HEK293 (cell line): ENCODE data around the gene GRK2.

Source experiments
- CTCF ChIA-PET: fragments of 350-600 bp; formaldehyde crosslinking; extraction: SDS; loops from one replicate; lab custom pipeline; 2021; ENCODE audit warnings: antibody characterized with exemption; lab: Yijun Ruan, JAX
- POLR2A ChIA-PET: fragments of 300-600 bp; formaldehyde crosslinking; extraction: SDS; loops from one replicate; lab custom pipeline; 2020; ENCODE audit warnings: antibody characterized with exemption, inconsistent platforms; lab: Yijun Ruan, JAX
- H3K27ac ChIP-seq: fragments of 200-500 bp; sonication (Bioruptor generic); 2 replicates; pipeline ENCODE4 v1.5.1; 2014; ENCODE audit warnings: low read depth, low read length, control low read depth, inconsistent platforms; ENCODE audit errors: extremely low read depth
- H3K36me3 ChIP-seq, 2 experiments: fragments of 200-500 bp in 1 of 2; sonication (Bioruptor generic) in 1 of 2; 1 replicate in 1 of 2; 2 replicates in 1 of 2; pipeline ENCODE4 v1.5.1; 2014 to 2017; ENCODE audit warnings: inconsistent platforms in 2 of 2, low read length in 2 of 2; ENCODE audit not compliant: control insufficient read depth in 2 of 2, insufficient read depth in 1 of 2
- H3K4me1 ChIP-seq: fragments of 200-500 bp; sonication (Bioruptor generic); 2 replicates; pipeline ENCODE4 v1.5.1; 2014; ENCODE audit warnings: mild to moderate bottlenecking, low read length, inconsistent platforms; ENCODE audit not compliant: control insufficient read depth, insufficient read depth
- H3K4me3 ChIP-seq: 2 replicates; pipeline ENCODE4 v1.5.1; 2011; ENCODE audit warnings: low read depth, mild to moderate bottlenecking, control low read depth, low read length, moderate library complexity
- H3K9me3 ChIP-seq: fragments of 200-500 bp; sonication (Bioruptor generic); 2 replicates; pipeline ENCODE4 v1.5.1; 2014; ENCODE audit warnings: low read depth, low read length, inconsistent platforms; ENCODE audit not compliant: control insufficient read depth, insufficient read depth
- BCL11A ChIP-seq: fragments of 450-650 bp; formaldehyde crosslinking; IDR thresholded peaks from 2 replicates; pipeline ENCODE4 v1.5.1; 2016; ENCODE audit warnings: low read depth, missing biosample characterization, missing genetic modification characterization
- HOXD13 ChIP-seq: sonication (generic); formaldehyde crosslinking; IDR thresholded peaks from 2 replicates; pipeline ENCODE4 v1.8.0; 2022; ENCODE audit warnings: missing genetic modification reagents, borderline replicate concordance
- IKZF3 ChIP-seq: fragments of 450-650 bp; IDR thresholded peaks from 2 replicates; pipeline ENCODE4 v1.5.0; 2018; ENCODE audit warnings: missing biosample characterization, mild to moderate bottlenecking, missing genetic modification characterization, moderate library complexity
- MEIS1 ChIP-seq: sonication (generic); formaldehyde crosslinking; IDR thresholded peaks from 2 replicates; pipeline ENCODE4 v1.8.1; 2022; ENCODE audit warnings: missing genetic modification reagents, mild to moderate bottlenecking, borderline replicate concordance
- SALL2 ChIP-seq: fragments of 450-650 bp; formaldehyde crosslinking; IDR thresholded peaks from 2 replicates; pipeline ENCODE4 v1.5.0; 2017; ENCODE audit warnings: missing biosample characterization, mild to moderate bottlenecking, missing genetic modification characterization, borderline replicate concordance
- TRIM28 ChIP-seq: IDR thresholded peaks from 2 replicates; pipeline ENCODE4 v1.6.1; 2011; ENCODE audit warnings: low read length, control low read depth, borderline replicate concordance
- WT1 ChIP-seq: fragments of 450-650 bp; formaldehyde crosslinking; IDR thresholded peaks from 2 replicates; pipeline ENCODE4 v1.5.1; 2016; ENCODE audit warnings: missing biosample characterization, missing genetic modification characterization
- ZNF148 ChIP-seq: fragments of 450-650 bp; formaldehyde crosslinking; IDR thresholded peaks from 2 replicates; pipeline ENCODE4 v1.5.0; 2017; ENCODE audit warnings: missing biosample characterization, missing genetic modification characterization, borderline replicate concordance
- ZNF214 ChIP-seq: fragments of 450-650 bp; formaldehyde crosslinking; IDR thresholded peaks from 2 replicates; pipeline ENCODE4 v1.5.1; 2017; ENCODE audit warnings: missing biosample characterization, mild to moderate bottlenecking, missing genetic modification characterization, borderline replicate concordance
- ZNF223 ChIP-seq: fragments of 450-650 bp; formaldehyde crosslinking; IDR thresholded peaks from 2 replicates; pipeline ENCODE4 v1.5.1; 2016; ENCODE audit warnings: missing biosample characterization, missing genetic modification characterization
- ZNF24 ChIP-seq: fragments of 450-650 bp; formaldehyde crosslinking; IDR thresholded peaks from 2 replicates; pipeline ENCODE4 v1.5.1; 2016; ENCODE audit warnings: missing biosample characterization, missing genetic modification characterization
- ZNF302 ChIP-seq: fragments of 450-650 bp; formaldehyde crosslinking; IDR thresholded peaks from 2 replicates; pipeline ENCODE4 v1.5.1; 2016; ENCODE audit warnings: missing biosample characterization, missing genetic modification characterization, low read depth
- ZNF324 ChIP-seq: fragments of 450-650 bp; formaldehyde crosslinking; IDR thresholded peaks from 2 replicates; pipeline ENCODE4 v1.5.1; 2016; ENCODE audit warnings: missing biosample characterization, missing genetic modification characterization
- ZNF529 ChIP-seq: fragments of 450-650 bp; formaldehyde crosslinking; IDR thresholded peaks from 2 replicates; pipeline ENCODE4 v1.5.1; 2017; ENCODE audit warnings: missing genetic modification characterization, missing biosample characterization; ENCODE audit not compliant: insufficient replicate concordance
- ZNF558 ChIP-seq: fragments of 450-650 bp; formaldehyde crosslinking; IDR thresholded peaks from 2 replicates; pipeline ENCODE4 v1.5.1; 2016; ENCODE audit warnings: missing biosample characterization, missing genetic modification characterization
- ZNF664 ChIP-seq: fragments of 450-650 bp; formaldehyde crosslinking; IDR thresholded peaks from 2 replicates; pipeline ENCODE4 v1.5.1; 2016; ENCODE audit warnings: missing biosample characterization, missing genetic modification characterization
- ZNF707 ChIP-seq: fragments of 450-650 bp; formaldehyde crosslinking; IDR thresholded peaks from 2 replicates; pipeline ENCODE4 v1.5.1; 2016; ENCODE audit warnings: missing biosample characterization, missing genetic modification characterization
- ZNF747 ChIP-seq: fragments of 450-650 bp; formaldehyde crosslinking; IDR thresholded peaks from 2 replicates; pipeline ENCODE4 v1.5.1; 2016; ENCODE audit warnings: missing biosample characterization, missing genetic modification characterization
- ZNF768 ChIP-seq: fragments of 450-650 bp; formaldehyde crosslinking; IDR thresholded peaks from 2 replicates; pipeline ENCODE4 v1.5.1; 2018; ENCODE audit warnings: missing biosample characterization, mild to moderate bottlenecking, missing genetic modification characterization
- TF ChIP-seq, protein P1 (sequence below): fragments of 450-650 bp; formaldehyde crosslinking; IDR thresholded peaks from 2 replicates; pipeline ENCODE4 v1.5.1; 2016; ENCODE audit warnings: missing biosample characterization, missing genetic modification characterization
- TF ChIP-seq, protein P2 (sequence below): fragments of 450-650 bp; formaldehyde crosslinking; IDR thresholded peaks from 2 replicates; pipeline ENCODE4 v1.5.1; 2016; ENCODE audit warnings: missing biosample characterization, missing genetic modification characterization

Gene GRK2

GRCh38 chr11:67245046-67245445 lies 21.2 kb upstream of the GRK2 start:
- H3K4me3 ChIP-seq, result no peak overlapping the region
- POLR2A ChIA-PET, result interaction anchor here (0.7 kb wide), 1 partner anchor 470 kb away, joined by 5 read pairs; no protein-coding TSS in a partner anchor
- TF ChIP-seq SALL2 (tag by site-specific recombination) (no peak), ZNF664 (tag by site-specific recombination) (no peak)
- CTCF ChIA-PET, result interaction anchor here (9.9 kb wide), 1 partner anchor 18 kb away, joined by 65 read pairs; no protein-coding TSS in a partner anchor
- H3K36me3 ChIP-seq, result peaks cover 4 to 75% of the 10 kb centered on the region in 2 experiments; a peak in 2 of 3 replicates
- H3K27ac ChIP-seq, result no peak overlapping the region
- no peaks in the 10 kb centered on the region for H3K9me3 ChIP-seq
- no peaks in the 10 kb centered on the region for H3K4me1 ChIP-seq

GRCh38 chr11:67247946-67248550 lies 18.2 kb upstream of the GRK2 start:
- H3K4me1 ChIP-seq, result no peaks in the 10 kb centered on the region
- ChIA-PET CTCF (interaction anchor here (9.9 kb wide), 1 partner anchor 15 kb away, joined by 65 read pairs; no protein-coding TSS in a partner anchor), POLR2A (interaction anchor here (2.9 kb wide), 1 partner anchor 8 kb away, joined by 8 read pairs; no protein-coding TSS in a partner anchor)
- TF ChIP-seq IKZF3, result no peak
- TF ChIP-seq, protein P1, sequence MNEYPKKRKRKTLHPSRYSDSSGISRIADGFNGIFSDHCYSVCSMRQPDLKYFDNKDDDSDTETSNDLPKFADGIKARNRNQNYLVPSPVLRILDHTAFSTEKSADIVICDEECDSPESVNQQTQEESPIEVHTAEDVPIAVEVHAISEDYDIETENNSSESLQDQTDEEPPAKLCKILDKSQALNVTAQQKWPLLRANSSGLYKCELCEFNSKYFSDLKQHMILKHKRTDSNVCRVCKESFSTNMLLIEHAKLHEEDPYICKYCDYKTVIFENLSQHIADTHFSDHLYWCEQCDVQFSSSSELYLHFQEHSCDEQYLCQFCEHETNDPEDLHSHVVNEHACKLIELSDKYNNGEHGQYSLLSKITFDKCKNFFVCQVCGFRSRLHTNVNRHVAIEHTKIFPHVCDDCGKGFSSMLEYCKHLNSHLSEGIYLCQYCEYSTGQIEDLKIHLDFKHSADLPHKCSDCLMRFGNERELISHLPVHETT (tag by site-specific recombination), result no peak
- no peak overlapping the region for H3K4me3 ChIP-seq
- H3K27ac ChIP-seq, result no peak overlapping the region
- peaks cover 7 to 97% of the 10 kb centered on the region in 2 experiments; a peak in 2 of 3 replicates for H3K36me3 ChIP-seq
- H3K9me3 ChIP-seq, result no peaks in the 10 kb centered on the region

DNA sequence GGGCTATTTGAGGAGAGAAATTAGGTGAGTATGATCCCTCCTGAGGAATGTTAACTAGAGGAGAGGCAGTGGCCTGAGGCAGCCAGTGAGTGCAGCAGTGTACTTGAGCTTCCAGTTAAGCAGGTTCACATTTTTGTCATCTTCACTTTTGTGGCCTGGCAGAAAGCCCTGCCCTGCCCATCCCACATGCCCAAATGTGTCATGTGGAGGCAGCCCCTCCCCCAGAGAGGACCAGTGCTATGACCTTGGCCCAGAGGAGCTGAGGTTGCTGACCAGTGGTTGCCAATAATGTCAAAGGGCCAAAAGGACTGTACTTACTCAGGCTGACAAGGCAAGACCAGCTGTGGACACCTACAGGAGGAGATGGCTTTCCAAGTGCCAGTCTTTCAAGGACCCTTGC lies 17.6 kb upstream of the GRK2 start:
- peaks cover 7 to 97% of the 10 kb centered on the region in 2 experiments; a peak in 2 of 3 replicates for H3K36me3 ChIP-seq
- no peak overlapping the region for H3K4me3 ChIP-seq
- no peak overlapping the region for H3K27ac ChIP-seq
- CTCF ChIA-PET, result interaction anchor here (9.9 kb wide), 1 partner anchor 14 kb away, joined by 65 read pairs; no protein-coding TSS in a partner anchor
- no peaks in the 10 kb centered on the region for H3K9me3 ChIP-seq
- TF ChIP-seq ZNF529 (tag by site-specific recombination) (no peak), ZNF768 (no peak), ZNF707 (tag by site-specific recombination) (no peak), ZNF302 (no peak), ZNF214 (tag by site-specific recombination) (no peak), TRIM28 (no peak), ZNF747 (tag by site-specific recombination) (no peak), ZNF223 (tag by site-specific recombination) (no peak), HOXD13 (CRISPR knock-in tag) (no peak), MEIS1 (CRISPR knock-in tag) (no peak), IKZF3 (no peak), ZNF148 (tag by site-specific recombination) (no peak), ZNF324 (no peak), BCL11A (tag by site-specific recombination) (no peak), WT1 (tag by site-specific recombination) (no peak), ZNF558 (tag by site-specific recombination) (no peak), ZNF24 (no peak)
- TF ChIP-seq, protein P2, sequence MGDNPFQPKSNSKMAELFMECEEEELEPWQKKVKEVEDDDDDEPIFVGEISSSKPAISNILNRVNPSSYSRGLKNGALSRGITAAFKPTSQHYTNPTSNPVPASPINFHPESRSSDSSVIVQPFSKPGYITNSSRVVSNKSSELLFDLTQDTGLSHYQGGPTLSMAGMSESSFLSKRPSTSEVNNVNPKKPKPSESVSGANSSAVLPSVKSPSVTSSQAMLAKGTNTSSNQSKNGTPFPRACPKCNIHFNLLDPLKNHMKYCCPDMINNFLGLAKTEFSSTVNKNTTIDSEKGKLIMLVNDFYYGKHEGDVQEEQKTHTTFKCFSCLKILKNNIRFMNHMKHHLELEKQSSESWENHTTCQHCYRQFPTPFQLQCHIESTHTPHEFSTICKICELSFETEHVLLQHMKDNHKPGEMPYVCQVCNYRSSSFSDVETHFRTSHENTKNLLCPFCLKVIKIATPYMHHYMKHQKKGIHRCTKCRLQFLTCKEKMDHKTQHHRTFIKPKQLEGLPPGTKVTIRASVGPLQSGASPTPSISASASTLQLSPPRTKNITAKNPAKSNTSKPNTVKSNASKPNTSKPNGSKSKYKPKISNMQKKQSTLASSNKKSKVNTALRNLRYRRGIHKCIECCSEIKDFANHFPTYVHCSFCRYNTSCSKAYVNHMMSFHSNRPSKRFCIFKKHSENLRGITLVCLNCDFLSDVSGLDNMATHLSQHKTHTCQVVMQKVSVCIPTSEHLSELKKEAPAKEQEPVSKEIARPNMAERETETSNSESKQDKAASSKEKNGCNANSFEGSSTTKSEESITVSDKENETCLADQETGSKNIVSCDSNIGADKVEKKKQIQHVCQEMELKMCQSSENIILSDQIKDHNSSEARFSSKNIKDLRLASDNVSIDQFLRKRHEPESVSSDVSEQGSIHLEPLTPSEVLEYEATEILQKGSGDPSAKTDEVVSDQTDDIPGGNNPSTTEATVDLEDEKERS (tag by site-specific recombination), result no peak
- no peaks in the 10 kb centered on the region for H3K4me1 ChIP-seq
- POLR2A ChIA-PET, result interaction anchor here (2.9 kb wide), 1 partner anchor 9 kb away, joined by 8 read pairs; no protein-coding TSS in a partner anchor
